Posterior vena cava (tissue), 2 donors: ENCODE data around the gene PCDHGC5. TPM values are rescaled to one million over a fixed set of nuclear protein-coding genes. Genes with fewer than 3 reads are reported as not detected.

Experiments used
- DNase-seq: peaks from one replicate; pipeline ENCODE4 v3.0.0-alpha.2; 2020; ENCODE audit warnings: low spot score
- intact Hi-C, 2 donors: fragments of 100-400 bp; cut with DNase I; formaldehyde crosslinking; loops; one replicate each; pipeline versions ENCODE4 v1.14.1 to v1.14.2; 2022 to 2023
- total RNA-seq, 2 donors: library from RNA; stranded (reverse); fragmentation: NEBNext Ultra II Directional; extraction: Animal tissue kit (Norgen Biotek cat#: 25700); gene quantifications; one replicate each; pipeline ENCODE4 v1.2.1, GENCODE V29; 2021
- donor health status: DM: yes; HTN: yes; CAD: no.
- donor health status: DM: yes; HTN: yes; CAD: no.

Gene PCDHGC5
- total RNA-seq, 2 donors from 2014 or later: 2.3 to 2.6 TPM

DNA sequence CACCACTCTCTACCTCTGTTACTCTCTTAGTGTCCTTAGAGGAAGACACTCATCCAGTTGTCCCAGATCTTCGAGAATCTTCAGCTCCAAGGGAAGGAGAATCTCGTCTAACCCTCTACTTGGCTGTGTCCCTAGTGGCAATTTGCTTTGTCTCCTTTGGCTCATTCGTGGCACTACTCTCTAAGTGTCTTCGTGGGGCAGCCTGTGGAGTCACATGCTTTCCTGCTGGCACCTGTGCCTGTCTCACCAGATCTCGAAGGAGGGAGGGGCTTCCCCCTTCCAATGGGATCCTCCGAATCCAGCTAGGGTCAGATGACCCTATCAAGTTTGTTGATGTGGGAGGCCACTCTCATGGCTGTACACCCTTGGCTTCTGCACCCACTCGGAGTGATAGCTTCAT is 1.8 kb upstream of the PCDHGC5 start:
- DNase-seq: no peak
- intact Hi-C loops: no loop called here

DNA sequence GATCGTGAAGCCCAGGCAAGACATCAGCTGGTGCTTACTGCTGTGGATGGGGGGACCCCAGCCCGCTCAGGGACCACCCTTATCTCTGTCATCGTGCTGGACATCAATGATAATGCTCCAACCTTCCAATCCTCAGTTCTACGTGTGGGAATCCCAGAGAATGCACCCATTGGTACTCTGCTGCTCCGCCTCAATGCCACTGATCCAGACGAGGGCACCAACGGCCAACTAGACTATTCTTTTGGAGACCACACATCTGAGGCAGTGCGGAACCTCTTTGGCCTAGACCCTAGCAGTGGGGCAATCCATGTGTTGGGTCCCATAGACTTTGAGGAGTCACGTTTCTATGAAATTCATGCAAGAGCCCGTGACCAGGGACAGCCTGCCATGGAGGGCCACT is 960 bp downstream of the PCDHGC5 start:
- intact Hi-C loops: no loop called here
- DNase-seq: no peak

DNA sequence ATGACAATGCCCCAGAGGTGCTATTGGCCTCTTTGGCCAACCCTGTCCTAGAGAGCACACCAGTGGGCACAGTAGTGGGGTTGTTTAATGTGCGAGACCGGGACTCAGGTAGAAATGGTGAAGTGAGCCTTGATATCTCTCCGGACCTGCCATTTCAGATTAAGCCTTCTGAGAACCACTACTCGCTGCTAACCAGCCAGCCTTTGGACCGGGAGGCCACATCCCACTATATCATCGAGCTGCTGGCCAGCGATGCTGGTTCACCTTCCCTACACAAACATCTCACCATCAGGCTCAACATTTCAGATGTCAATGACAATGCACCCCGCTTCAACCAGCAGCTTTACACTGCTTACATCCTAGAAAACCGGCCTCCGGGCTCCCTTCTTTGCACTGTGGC is 1.4 kb downstream of the PCDHGC5 start:
- intact Hi-C loops: no loop called here
- no peak for DNase-seq

DNA sequence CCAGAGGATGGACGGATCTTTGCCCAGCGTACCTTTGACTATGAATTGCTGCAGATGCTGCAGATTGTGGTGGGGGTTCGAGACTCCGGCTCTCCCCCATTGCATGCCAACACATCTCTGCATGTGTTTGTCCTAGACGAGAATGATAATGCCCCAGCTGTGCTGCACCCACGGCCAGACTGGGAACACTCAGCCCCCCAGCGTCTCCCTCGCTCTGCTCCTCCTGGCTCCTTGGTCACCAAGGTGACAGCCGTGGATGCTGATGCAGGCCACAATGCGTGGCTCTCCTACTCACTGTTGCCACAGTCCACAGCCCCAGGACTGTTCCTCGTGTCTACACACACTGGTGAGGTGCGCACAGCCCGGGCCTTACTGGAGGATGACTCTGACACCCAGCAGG is 1.9 kb downstream of the PCDHGC5 start:
- DNase-seq: no peak
- intact Hi-C loops: no loop called here

DNA sequence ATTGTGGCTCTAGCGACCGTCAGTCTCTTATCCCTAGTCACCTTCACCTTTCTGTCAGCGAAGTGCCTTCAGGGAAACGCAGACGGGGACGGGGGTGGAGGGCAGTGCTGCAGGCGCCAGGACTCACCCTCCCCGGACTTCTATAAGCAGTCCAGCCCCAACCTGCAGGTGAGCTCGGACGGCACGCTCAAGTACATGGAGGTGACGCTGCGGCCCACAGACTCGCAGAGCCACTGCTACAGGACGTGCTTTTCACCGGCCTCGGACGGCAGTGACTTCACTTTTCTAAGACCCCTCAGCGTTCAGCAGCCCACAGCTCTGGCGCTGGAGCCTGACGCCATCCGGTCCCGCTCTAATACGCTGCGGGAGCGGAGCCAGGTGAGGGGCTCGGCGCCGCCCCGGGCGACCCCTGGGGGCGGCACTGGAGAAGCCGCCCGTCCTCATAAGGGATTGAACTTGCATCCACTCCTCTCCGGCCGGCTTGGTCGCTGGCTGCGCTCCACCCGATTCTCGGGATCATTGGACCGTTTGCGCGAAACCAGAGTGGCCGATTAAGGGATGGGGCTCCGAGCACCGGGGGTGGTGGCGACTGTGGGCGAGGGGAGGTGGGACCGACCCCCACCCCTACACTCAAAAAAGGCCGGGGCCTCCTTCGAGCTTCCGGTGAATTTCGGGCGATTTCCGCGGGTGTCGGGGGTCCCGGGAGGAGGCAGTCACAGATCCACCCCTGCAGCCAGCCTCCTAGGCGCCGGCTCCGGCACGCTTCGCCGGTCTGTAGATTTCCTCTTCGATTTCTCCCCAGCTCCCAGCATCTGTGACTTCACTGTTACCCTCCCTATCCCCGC is 2.7 kb downstream of the PCDHGC5 start:
- no peak for DNase-seq
- intact Hi-C loops: no loop called here

DNA sequence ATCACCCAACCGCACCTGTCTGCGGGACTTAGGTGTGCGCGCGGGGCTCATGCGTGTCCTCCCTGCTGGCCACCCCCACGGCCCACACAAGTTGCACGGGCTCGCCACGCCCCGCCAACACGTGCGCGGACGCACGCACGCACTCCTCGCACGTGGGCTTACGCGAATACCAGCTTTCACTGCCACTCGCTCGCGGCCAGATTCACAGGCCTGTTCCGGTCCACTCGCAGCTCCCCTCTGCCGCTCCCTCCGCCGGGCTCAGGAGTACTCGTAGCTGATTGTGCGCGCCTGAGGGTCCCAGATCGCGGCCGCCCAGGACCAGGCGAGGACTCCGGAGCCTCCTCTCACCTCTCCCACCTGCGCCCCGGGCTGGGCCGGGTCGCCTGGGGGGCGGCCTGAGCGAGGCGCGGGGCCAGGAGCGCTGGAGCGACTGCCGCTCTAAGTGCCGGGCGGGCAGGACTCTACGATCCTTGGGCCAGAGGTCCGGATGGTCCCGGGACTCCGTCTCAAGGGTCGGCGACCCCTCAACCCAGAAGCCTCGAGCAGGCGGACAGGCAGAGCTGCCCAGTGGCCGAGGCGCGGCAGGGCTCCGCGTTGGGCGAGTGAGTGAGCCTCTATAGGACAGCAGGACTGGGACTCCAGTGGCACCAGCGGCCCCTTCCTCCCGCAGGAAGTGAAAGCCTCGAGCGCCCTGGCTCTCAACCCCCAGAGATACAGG is 3.4 kb downstream of the PCDHGC5 start:
- intact Hi-C loops: no loop called here
- no peak for DNase-seq

DNA sequence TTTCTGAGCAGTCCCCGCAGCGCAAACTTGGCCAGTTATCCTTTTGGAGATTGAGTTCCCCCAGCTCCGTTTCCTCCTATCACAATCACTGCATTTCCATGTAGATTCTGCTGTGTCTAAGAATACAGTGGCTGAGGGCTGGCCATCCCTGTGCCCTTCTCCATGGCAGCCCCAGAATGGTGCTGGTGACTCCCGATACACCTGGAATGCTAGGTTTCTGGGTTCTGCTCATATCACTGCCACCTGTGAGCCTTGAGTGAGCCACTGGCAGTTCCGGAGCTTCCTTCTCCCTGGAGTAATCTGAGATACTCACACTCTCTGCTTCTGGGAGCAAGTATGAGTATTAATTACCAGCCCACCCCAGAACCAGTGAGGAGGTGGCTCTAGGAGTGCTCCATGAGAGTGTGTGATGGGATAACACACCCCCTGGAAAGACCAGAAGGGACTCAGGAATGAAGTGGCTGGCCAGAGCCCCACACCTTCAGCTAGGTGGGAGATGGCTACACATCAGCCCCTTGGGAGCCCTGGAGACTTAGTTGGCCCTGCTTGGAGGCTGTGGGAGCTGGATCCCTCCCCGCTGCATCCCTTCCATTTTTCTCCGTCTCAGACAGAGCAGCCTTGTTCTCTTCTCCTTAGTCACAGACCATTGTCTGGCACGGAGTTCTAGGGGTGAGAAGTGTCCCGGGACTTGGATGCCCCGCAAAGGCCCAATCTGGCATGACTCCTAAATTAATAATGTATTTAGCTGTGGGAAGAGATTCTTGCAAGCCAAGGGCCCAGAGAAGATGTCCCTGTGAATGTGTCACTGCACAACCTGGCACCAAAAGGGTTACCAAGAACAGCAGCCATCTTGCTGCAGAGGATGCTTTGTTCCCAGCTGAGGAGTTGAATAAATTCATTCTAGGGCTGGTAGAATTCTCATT is 4.9 kb downstream of the PCDHGC5 start:
- no peak for DNase-seq
- intact Hi-C loops: no loop called here

DNA sequence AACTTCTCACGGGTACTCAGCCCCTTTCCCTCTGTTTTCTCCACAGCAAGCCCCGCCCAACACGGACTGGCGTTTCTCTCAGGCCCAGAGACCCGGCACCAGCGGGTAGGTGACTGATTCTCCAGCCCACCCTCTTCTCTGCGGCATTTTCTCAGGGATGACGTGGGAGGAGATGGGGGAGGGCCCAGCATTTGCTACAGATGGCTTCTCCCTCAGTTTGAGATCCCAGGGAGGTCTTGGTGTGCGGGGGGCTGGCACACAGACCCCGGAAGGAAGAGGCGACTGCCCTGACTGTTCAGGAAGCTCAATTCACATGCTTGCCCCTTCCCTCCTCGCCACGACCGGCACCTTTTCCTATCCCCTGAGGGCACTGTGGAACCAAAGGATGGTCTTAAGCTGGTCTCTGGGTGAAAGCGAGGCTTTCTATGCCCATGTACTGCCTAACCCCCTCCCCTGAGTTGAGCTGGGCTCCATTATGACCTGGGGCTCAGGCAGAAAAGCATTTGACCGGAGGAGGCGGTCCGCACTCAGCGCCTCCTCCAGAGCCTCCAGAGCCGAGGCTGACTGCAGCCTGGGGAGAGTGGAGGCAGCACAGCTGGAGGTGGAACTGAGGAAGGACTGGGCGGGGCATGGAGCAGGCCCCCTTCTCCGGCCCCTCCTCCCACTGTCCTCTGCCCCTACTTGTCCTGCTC is 6.0 kb downstream of the PCDHGC5 start:
- intact Hi-C loops: no loop called here
- DNase-seq: no peak

DNA sequence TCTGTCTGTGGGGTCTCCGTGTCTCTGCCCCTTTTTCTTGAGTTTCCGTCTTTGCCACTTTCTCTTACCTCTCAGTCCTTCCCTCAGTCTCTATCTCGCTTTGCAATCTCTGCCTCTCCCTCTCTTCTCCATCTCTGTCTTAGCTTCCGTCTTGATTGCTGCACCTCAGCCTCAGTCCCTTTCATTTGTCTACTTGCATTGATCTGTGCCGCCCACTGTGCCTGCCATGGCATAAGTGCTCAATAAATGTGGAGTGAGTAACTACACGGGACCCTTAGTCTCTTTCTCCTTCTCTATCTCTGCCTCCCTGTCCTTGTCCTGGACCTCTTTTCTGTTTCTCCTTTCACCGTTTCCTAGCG is 6.6 kb downstream of the PCDHGC5 start:
- no peak for DNase-seq
- intact Hi-C loops: no loop called here

DNA sequence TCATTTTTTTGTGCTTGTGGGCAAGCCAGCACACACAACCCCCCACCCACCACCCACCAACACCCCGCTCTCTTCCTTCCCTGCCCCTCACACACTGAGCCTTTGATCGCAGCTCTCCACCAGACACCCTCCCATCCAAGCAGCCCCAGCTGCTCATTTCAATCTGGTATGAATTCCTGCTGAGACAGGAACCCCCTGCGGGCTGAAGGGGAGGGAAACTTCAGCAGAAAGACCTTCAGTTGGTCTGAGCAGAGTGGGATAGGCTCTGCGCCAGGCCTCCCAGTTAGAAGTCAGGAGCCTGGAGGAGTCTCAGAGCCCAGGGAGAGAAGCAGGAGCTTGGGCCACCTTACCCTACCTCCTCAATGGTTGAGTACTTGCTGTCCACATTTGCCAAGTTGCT is 7.2 kb downstream of the PCDHGC5 start:
- intact Hi-C loops: no loop called here

DNA sequence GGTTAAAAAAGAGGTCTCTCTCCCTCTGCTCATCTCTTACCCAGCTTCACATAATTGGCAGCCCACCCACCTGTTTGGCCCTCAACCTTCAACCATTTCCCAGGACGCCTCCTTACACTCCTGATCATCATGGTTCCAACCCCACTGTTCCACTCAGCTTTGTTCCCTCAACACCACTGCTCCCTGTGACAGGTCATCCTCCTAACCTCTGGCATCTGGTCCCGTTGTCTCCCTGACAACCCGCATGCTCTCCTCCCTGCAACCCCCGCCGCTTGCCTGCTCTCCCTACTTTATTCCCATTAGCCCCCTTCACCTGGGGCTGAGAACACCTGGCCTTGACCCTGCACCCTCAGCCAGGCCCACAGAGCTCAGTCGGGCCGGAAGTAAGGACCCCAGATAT is 12.9 kb downstream of the PCDHGC5 start:
- DNase-seq: no peak
- intact Hi-C loops: no loop called here

More for the DNA sequence above, 7.2 kb downstream of the PCDHGC5 start:
- peak; percentile 57 for DNase-seq

DNA sequence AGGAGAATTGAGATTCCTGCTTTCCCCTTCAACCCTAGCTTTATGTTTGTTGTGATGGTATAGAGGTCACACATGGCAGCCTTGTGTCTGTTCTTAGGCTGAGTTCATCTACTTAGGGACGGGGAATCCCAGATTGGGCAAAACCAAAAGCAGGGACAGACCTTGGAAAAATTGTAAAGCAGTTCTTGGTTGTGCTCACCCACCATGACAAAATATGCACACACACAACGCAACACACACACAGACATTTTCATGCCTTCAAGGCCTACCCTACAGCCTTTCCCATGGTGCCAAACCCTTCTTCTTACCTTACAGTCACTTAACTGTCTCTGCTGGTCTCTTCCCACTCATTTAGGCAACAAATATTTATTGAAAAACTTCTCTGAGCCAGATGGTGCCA is 14.8 kb downstream of the PCDHGC5 start:
- intact Hi-C loops: no loop called here
- no peak for DNase-seq

DNA sequence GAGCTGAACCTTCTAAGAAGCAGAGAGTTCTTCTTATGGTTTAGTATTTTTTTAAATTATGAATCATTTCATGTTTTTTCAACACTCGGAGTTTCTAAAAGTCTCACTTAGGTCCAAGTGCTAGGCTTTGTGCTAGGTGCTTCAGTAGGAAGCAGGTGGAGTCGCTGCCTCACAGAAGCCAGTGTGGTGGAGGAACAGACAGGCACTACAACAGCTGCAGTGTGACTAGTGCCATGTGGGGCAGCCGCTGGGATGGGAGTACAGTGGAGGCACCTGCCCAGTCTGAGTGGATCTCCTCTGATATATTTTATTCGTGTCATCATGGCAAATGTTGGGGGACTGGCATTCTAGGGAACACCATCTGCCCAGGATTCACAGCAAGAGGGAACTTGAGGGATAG is 15.3 kb downstream of the PCDHGC5 start:
- intact Hi-C loops: no loop called here
- no peak for DNase-seq

DNA sequence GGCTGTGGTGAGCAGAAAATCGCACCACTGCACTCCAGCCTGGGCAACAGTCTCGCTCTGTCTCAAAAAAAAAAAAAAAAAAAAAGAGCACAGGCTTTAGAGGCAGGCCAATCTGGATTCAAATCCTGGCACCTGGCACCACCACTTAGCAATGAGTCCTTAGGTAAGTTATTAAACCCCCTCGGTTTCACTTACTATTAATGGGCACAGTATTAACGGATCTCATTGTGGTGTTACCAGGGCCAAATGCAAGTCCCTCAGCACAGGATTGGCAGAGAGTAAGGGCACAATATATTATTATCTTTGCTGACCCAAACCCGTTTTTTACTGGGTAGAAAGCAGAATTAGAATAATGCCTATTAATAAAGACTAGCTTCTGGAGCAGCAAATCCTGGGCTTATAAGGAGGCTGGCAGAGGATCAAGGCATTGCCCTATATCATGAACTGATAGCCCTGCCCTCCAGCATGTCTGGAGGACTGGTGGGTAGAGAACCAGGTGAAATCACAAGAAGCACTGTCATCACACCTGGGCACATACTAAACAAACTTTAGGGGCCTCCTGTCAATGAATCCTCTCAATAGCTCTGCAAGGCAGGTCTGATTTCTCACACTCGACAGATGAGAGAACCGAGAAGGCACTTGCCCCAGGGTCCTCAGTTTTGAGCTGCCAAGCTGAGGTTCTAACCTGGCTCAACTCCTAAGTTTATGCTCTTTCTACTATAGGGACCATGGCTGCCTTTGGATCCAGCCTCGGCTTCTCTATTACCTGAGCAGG is 17.7 kb downstream of the PCDHGC5 start:
- intact Hi-C loops: no loop called here
- DNase-seq: no peak

DNA sequence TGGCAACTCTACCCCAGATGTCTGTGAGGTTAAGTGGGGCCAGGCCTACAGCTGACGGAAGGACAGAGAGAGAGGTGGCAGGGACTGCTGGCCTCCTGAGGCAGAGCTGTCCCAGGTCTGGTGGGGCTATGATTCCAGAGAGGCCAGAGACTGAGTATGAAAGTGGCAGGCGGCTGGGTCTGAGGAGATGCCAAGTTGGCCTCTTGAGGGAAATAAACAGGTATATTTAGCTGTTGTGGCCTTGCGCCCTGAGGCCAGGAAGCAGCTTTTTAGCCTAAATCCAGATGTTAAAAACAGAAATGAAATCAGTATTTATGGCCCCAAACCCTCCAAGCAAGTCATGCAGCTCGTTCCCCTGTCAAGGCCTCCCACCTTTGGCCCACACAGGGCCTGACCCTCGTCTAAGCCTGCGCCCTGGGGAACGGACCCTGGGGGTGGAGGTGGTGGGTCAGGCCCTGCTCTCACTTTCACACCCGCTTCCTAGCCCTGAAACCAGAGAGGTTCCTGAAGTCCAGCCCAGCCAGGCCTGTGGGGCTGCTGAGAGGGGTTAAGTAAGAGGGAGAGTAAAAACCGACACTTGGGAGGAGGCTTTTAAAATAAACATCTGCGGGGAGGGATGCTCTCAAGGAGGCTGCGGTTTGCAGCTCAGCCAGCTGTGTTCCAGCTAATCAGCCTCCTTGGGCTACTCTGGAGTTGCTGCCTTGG is 18.7 kb downstream of the PCDHGC5 start:
- no peak for DNase-seq
- intact Hi-C loops: no loop called here

DNA sequence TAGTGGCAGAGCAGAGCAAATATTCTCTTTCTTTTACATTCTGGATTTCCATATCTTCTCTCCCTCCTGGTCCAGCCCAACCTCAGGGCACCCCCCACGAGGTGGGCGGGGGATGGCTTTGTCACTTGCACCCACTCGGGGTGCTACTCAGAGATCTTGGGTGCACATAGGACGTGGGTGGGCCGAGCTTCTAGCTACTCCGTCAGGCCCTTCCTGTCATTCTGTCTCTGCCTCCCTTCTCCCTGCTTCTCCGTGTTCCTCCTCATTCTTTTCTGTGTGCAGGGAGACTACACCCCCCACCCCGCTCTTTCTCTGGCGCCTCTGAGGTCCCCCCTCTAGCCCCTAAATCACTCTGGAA is 19.5 kb downstream of the PCDHGC5 start:
- intact Hi-C loops: no loop called here
- no peak for DNase-seq

DNA sequence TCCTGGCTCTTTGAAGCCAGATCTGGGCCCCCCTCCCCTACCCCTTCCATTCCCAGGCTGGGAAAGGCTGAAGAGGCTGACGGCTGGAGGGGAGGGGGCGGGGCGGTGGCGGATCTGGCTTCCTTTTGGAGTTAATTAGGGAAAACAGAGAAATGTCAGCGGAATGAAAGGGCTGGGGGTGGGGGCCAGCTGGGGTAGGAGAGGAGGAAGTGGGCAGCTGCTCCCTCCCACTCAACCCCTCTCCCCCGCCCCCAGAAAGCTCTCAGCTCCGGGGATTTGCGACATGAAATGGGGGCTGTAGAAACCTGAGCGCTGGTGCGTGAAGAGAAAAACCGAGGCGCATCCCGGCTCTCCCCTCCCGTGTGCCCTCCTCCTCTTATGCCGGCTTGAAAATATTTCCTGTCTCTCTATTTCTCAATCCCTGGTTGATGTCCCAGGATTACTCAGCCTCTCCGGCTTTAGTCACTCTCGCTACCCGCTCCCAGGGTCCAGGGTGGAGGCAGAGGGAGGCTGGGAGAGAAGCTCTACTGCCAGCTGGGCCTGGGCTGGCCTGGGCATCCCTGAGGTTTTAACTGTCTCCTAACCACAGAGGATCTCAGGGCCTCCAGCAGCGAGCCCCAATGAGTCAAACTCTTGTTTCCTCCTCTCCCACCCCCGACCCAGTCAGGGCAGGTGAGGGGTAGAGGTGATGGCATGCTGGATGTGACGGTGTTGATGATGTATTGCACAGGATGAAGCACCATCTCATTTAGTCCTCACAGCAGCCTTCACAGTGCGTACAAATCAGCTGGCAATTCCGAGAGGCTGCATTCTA is 20.1 kb downstream of the PCDHGC5 start:
- peak; percentile 92 for DNase-seq
- intact Hi-C loops: no loop called here
